HepG2 (cell line): ENCODE results near the gene IMMP1L. TPM values are rescaled to one million over a fixed set of nuclear protein-coding genes. Genes with fewer than 3 reads are reported as not detected.

Experiments
- ATAC-seq: fragments of 200-7000 bp; cut with Tn5 transposase; 3 replicates; pipeline ENCODE4 v1.9.1; 2020; ENCODE audit warnings: mild to moderate bottlenecking, moderate library complexity
- BruUV-seq: library from RNA; stranded (reverse); fragments of 400-500 nt; replicated peaks from 2 replicates; lab custom pipeline; 2021; lab: Mats Ljungman, UMichigan
- CTCF ChIA-PET: fragments of 300-600 bp; formaldehyde crosslinking; extraction: SDS; loops from one replicate; lab custom pipeline; 2021; ENCODE audit warnings: low total read pairs, inconsistent platforms, low intra/inter-chr PET ratio; lab: Yijun Ruan, JAX
- POLR2A ChIA-PET: fragments of 350-600 bp; sonication (Branson Sonifier 250); formaldehyde crosslinking; loops from one replicate; lab custom pipeline; 2020; ENCODE audit warnings: antibody characterized with exemption, inconsistent platforms; lab: Yijun Ruan, JAX
- DNase-seq: peaks from one replicate; pipeline ENCODE4 v3.0.0-alpha.2; 2015; ENCODE audit warnings: low spot score
- FAIRE-seq: peaks from 3 replicates; lab custom pipeline; 2011; peaks lifted over from hg19 to GRCh38; lab: Jason Lieb, UNC
- H2AFZ ChIP-seq: one replicate; pipeline ENCODE4 v1.6.1; 2011; ENCODE audit warnings: low read length, inconsistent platforms
- H3K27ac ChIP-seq: fragments of 300-600 bp; 3 replicates; pipeline ENCODE4 v1.8.0; 2011; ENCODE audit warnings: mixed run types, mild to moderate bottlenecking, mixed read lengths, low read length, inconsistent platforms; ENCODE audit not compliant: insufficient read depth; ENCODE audit errors: extremely low read length
- H3K27me3 ChIP-seq, 2 experiments: fragments of 200-600 bp in 1 of 2; 2 replicates in 1 of 2; 3 replicates in 1 of 2; pipeline versions ENCODE4 v1.6.0 to v1.8.0; 2011; ENCODE audit warnings: low read length in 2 of 2, mild to moderate bottlenecking in 2 of 2, moderate library complexity in 2 of 2, inconsistent platforms in 1 of 2; ENCODE audit not compliant: insufficient read depth in 2 of 2, control insufficient read depth in 1 of 2
- H3K36me3 ChIP-seq, 2 experiments: fragments of 200-600 bp in 1 of 2; replicated peaks in 1 of 2; 2 replicates in 1 of 2; 3 replicates in 1 of 2; pipeline versions ENCODE4 v1.5.1 to v1.8.0; 2011; ENCODE audit warnings: low read length in 2 of 2, inconsistent platforms in 1 of 2; ENCODE audit not compliant: insufficient read depth in 2 of 2, control insufficient read depth in 1 of 2
- H3K4me1 ChIP-seq: 2 replicates; pipeline ENCODE4 v1.5.1; 2012; ENCODE audit warnings: low read length, inconsistent platforms; ENCODE audit not compliant: insufficient read depth
- H3K4me2 ChIP-seq: 2 replicates; pipeline ENCODE4 v1.6.0; 2011; ENCODE audit warnings: low read depth, low read length, inconsistent platforms
- H3K4me3 ChIP-seq, 3 experiments: fragments of 200-600 bp in 1 of 3; sonication (generic), shearing (Covaris generic) in 1 of 3; replicated peaks in 1 of 3; 2 replicates each; pipeline ENCODE4 v1.5.1; 2011 to 2016; ENCODE audit warnings: low read length in 3 of 3, inconsistent platforms in 2 of 3, low read depth in 2 of 3, mild to moderate bottlenecking in 2 of 3, control low read depth in 1 of 3, mixed read lengths in 1 of 3; ENCODE audit not compliant: insufficient read depth in 1 of 3
- H3K79me2 ChIP-seq: one replicate; pipeline ENCODE4 v1.6.1; 2011; ENCODE audit warnings: low read length, inconsistent platforms; ENCODE audit not compliant: insufficient read depth
- H3K9ac ChIP-seq: 2 replicates; pipeline ENCODE4 v1.6.0; 2011; ENCODE audit warnings: mild to moderate bottlenecking, low read depth, low read length, inconsistent platforms; ENCODE audit not compliant: insufficient read depth
- H3K9me3 ChIP-seq: 2 replicates; pipeline ENCODE4 v1.5.1; 2012; ENCODE audit warnings: mild to moderate bottlenecking, low read length
- H4K20me1 ChIP-seq: 2 replicates; pipeline ENCODE4 v1.6.0; 2011; ENCODE audit warnings: inconsistent platforms, mild to moderate bottlenecking, low read length, moderate library complexity; ENCODE audit not compliant: insufficient read depth
- CEBPB ChIP-seq: IDR thresholded peaks from 2 replicates; pipeline ENCODE4 v1.6.1; 2011; ENCODE audit warnings: low read depth, low read length, improper control_type of control experiment, borderline replicate concordance
- JARID2 ChIP-seq: sonication (generic); formaldehyde crosslinking; IDR thresholded peaks from 2 replicates; pipeline ENCODE4 v1.8.1; 2023; ENCODE audit warnings: missing genetic modification reagents, inconsistent platforms; ENCODE audit not compliant: insufficient replicate concordance
- MATR3 ChIP-seq: sonication (generic); formaldehyde crosslinking; IDR thresholded peaks from 2 replicates; pipeline ENCODE4 v1.4.0; 2020; ENCODE audit warnings: missing genetic modification reagents
- MIXL1 ChIP-seq: IDR thresholded peaks from 2 replicates; pipeline ENCODE4 v1.6.1; 2016
- MTA3 ChIP-seq: sonication (generic); formaldehyde crosslinking; IDR thresholded peaks from 2 replicates; pipeline ENCODE4 v1.4.0; 2020; ENCODE audit warnings: missing genetic modification reagents
- NFKBIZ ChIP-seq: IDR thresholded peaks from 2 replicates; pipeline ENCODE4 v1.6.1; 2018; ENCODE audit warnings: missing genetic modification reagents, missing compliant biosample characterization
- NR3C1 ChIP-seq: sonication (generic); formaldehyde crosslinking; IDR thresholded peaks from 2 replicates; pipeline ENCODE4 v1.4.0; 2020; ENCODE audit warnings: missing genetic modification reagents
- PPARG ChIP-seq: conservative IDR thresholded peaks from 2 replicates; pipeline ENCODE4 v1.6.1; 2016; ENCODE audit warnings: missing biosample characterization, missing genetic modification reagents
- RFXANK ChIP-seq: IDR thresholded peaks from 2 replicates; pipeline ENCODE4 v1.6.1; 2016
- ZNF501 ChIP-seq: sonication (generic); formaldehyde crosslinking; IDR thresholded peaks from 2 replicates; pipeline ENCODE4 v1.5.1; 2020; ENCODE audit warnings: mild to moderate bottlenecking, moderate library complexity, missing genetic modification reagents
- ZNF850 ChIP-seq: sonication (generic); formaldehyde crosslinking; conservative IDR thresholded peaks from 2 replicates; pipeline ENCODE4 v1.9.0; 2021; ENCODE audit warnings: mild to moderate bottlenecking, missing genetic modification reagents
- whole genome bisulfite sequencing: methylation state at CpG from one replicate; pipeline ENCODE4 v1.1.6; 2017; ENCODE audit warnings: low lambda C conversion rate; 5-methylcytosine and 5-hydroxymethylcytosine counted together
- in situ Hi-C: cut with HindIII; loops from 2 replicates; pipeline ENCODE4 v1.10.0; 2017; ENCODE audit warnings: low pct_unique_long_range_greater_than_20kb; ENCODE audit not compliant: extremely low pct_ligation_motif_present
- intact Hi-C: fragments of 100-400 bp; cut with micrococcal nuclease; formaldehyde crosslinking; loops from one replicate; pipeline ENCODE4 v1.10.0; 2022; ENCODE audit not compliant: unreplicated experiment
- polyA plus RNA-seq, 8 experiments: library from polyadenylated mRNA; depleted of rRNA in 3 of 8; stranded (reverse) in 7 of 8; unstranded in 1 of 8; fragments of >200 nt; fragmentation: Illumina TruSeq in 4 of 8; extraction: Trizol in 4 of 8; gene quantifications; 2 replicates each; pipeline versions ENCODE4 v1.2.1 to v1.2.3, GENCODE V29; 2011 to 2016; ENCODE audit warnings: low read depth in 4 of 8, missing spikeins in 1 of 8, mixed read lengths in 1 of 8; ENCODE audit not compliant: insufficient read depth in 1 of 8
- total RNA-seq, 5 experiments: library from RNA; depleted of rRNA; stranded (reverse); fragments of >200 nt; fragmentation: Illumina TruSeq; extraction: Trizol; gene quantifications; 2 replicates each; pipeline ENCODE4 v1.2.3, GENCODE V29; 2016; ENCODE audit warnings: low read depth in 1 of 5
- TF ChIP-seq, protein P1 (sequence below): sonication (generic); formaldehyde crosslinking; IDR thresholded peaks from 2 replicates; pipeline ENCODE4 v1.8.0; 2022; ENCODE audit warnings: missing genetic modification reagents, mild to moderate bottlenecking, inconsistent platforms, borderline replicate concordance
- TF ChIP-seq, protein P2 (sequence below): sonication (generic); formaldehyde crosslinking; IDR thresholded peaks from 2 replicates; pipeline ENCODE4 v1.4.0; 2020; ENCODE audit warnings: missing genetic modification reagents, borderline replicate concordance
- TF ChIP-seq, protein P3 (sequence below): sonication (generic); formaldehyde crosslinking; IDR thresholded peaks from 2 replicates; pipeline ENCODE4 v1.4.0; 2020; ENCODE audit warnings: missing genetic modification reagents, low read depth, mild to moderate bottlenecking, borderline replicate concordance

Gene IMMP1L
- total and polyA plus RNA-seq, 2 of the 13 experiments (the other 11 are each of a cell fraction or from before 2014, with no cell fraction given), result 42.4 to 57.9 TPM

DNA sequence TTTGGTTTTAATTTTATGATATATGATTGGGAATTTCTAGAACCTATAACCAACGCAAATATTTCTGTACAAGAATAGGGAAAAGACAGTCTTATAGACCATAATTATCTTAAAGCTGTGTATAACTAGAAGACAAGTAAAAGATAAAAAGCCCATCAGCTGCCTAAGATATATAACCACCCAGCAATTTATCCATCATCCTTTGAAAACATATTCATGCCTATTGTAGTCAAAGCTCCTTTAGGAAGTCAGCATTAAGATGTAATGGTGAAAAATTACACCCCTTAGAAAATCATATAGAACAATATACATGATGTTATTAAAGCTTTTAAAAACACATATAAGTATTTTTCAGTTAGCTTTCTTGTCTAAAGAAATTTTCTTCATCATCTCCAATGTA is 46.5 kb upstream of the IMMP1L start:
- Histone ChIP-seq H3K9ac (no peak overlapping the region), H2AFZ (no peak overlapping the region), H3K4me1 (no peaks in the 10 kb centered on the region), H3K4me3 (no peak overlapping the region), H3K9me3 (no peaks in the 10 kb centered on the region), H3K79me2 (no peaks in the 10 kb centered on the region), H3K27me3 (no peaks in the 10 kb centered on the region), H3K4me2 (no peak overlapping the region), H3K27ac (no peak overlapping the region), H3K36me3 (no peaks in the 10 kb centered on the region), H4K20me1 (no peaks in the 10 kb centered on the region)
- ChIA-PET POLR2A (no interaction called here), CTCF (no interaction called here)
- TF ChIP-seq MIXL1 (no peak), MTA3 (CRISPR knock-in tag) (no peak), CEBPB (no peak), NFKBIZ (no peak), ZNF501 (CRISPR knock-in tag) (no peak), JARID2 (CRISPR knock-in tag) (no peak), MATR3 (no peak), PPARG (CRISPR knock-in tag) (no peak), ZNF850 (CRISPR knock-in tag) (no peak), RFXANK (CRISPR knock-in tag) (no peak), NR3C1 (no peak)
- TF ChIP-seq, protein P1, sequence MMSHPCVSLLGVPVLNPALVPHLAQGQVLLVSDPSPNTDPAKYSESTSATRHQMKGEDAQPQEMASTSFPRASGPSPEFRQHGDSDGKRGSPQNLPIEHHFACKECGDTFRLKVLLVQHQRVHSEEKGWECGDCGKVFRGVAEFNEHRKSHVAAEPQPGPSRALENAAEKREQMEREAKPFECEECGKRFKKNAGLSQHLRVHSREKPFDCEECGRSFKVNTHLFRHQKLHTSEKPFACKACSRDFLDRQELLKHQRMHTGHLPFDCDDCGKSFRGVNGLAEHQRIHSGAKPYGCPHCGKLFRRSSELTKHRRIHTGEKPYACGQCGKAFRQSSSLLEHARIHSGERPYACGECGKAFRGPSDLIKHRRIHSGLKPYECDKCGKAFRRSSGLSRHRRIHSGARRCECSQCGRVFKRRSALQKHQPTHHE (CRISPR knock-in tag), result no peak
- TF ChIP-seq, protein P2, sequence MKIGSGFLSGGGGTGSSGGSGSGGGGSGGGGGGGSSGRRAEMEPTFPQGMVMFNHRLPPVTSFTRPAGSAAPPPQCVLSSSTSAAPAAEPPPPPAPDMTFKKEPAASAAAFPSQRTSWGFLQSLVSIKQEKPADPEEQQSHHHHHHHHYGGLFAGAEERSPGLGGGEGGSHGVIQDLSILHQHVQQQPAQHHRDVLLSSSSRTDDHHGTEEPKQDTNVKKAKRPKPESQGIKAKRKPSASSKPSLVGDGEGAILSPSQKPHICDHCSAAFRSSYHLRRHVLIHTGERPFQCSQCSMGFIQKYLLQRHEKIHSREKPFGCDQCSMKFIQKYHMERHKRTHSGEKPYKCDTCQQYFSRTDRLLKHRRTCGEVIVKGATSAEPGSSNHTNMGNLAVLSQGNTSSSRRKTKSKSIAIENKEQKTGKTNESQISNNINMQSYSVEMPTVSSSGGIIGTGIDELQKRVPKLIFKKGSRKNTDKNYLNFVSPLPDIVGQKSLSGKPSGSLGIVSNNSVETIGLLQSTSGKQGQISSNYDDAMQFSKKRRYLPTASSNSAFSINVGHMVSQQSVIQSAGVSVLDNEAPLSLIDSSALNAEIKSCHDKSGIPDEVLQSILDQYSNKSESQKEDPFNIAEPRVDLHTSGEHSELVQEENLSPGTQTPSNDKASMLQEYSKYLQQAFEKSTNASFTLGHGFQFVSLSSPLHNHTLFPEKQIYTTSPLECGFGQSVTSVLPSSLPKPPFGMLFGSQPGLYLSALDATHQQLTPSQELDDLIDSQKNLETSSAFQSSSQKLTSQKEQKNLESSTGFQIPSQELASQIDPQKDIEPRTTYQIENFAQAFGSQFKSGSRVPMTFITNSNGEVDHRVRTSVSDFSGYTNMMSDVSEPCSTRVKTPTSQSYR (CRISPR knock-in tag), result no peak
- TF ChIP-seq, protein P3, sequence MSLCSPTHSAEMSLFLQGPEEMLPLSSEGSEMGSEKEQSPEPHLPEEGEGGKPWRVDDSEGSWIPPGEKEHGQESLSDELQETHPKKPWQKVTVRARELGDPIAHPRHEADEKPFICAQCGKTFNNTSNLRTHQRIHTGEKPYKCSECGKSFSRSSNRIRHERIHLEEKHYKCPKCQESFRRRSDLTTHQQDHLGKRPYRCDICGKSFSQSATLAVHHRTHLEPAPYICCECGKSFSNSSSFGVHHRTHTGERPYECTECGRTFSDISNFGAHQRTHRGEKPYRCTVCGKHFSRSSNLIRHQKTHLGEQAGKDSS (CRISPR knock-in tag), result no peak
- DNase-seq (no peak), FAIRE-seq (no peak), ATAC-seq (no peak)
- WGBS, result 93% methylated on average over 1 of the region's 1 CpG
- intact Hi-C loops, result no loop called here
- no TSS peak for BruUV-seq
- in situ Hi-C loops, result no loop called here
